SU-DHL-6 (cell line): ENCODE results near the gene MTG2.

Experiments
- H2AFZ ChIP-seq: fragments of 200-600 bp; sonication (generic); 2 replicates; pipeline ENCODE4 v1.6.1; 2014; ENCODE audit warnings: low read depth, mild to moderate bottlenecking, moderate library complexity, mixed read lengths, antibody characterized with exemption, low read length; ENCODE audit not compliant: severe bottlenecking
- H3F3A ChIP-seq: fragments of 200-600 bp; shearing (Covaris generic); 2 replicates; pipeline ENCODE4 v1.6.0; 2016; ENCODE audit warnings: antibody characterized with exemption, mild to moderate bottlenecking; ENCODE audit not compliant: insufficient read depth
- H3K27ac ChIP-seq: fragments of 200-600 bp; sonication (generic); 2 replicates; pipeline ENCODE4 v1.5.1; 2016; ENCODE audit warnings: low read depth, mild to moderate bottlenecking, low read length, moderate library complexity, mixed read lengths
- H3K27me3 ChIP-seq: fragments of 200-600 bp; sonication (generic), shearing (Covaris generic); 2 replicates; pipeline ENCODE4 v1.6.0; 2014; ENCODE audit warnings: mild to moderate bottlenecking, low read length
- H3K36me3 ChIP-seq: fragments of 200-600 bp; sonication (generic); 2 replicates; pipeline ENCODE4 v1.6.1; 2014; ENCODE audit warnings: mild to moderate bottlenecking, low read length, mixed read lengths
- H3K4me2 ChIP-seq: fragments of 300-600, 200-600 bp; shearing (Covaris generic), sonication (generic); 2 replicates; pipeline ENCODE4 v1.6.0; 2014; ENCODE audit warnings: low read length, low read depth, mild to moderate bottlenecking; ENCODE audit not compliant: poor library complexity, severe bottlenecking
- H3K4me3 ChIP-seq: fragments of 200-600 bp; sonication (generic); 2 replicates; pipeline ENCODE4 v1.5.1; 2014; ENCODE audit warnings: antibody characterized with exemption, low read length, mild to moderate bottlenecking, mixed read lengths; ENCODE audit not compliant: insufficient read depth, poor library complexity, severe bottlenecking
- H3K79me2 ChIP-seq: fragments of 200-600 bp; sonication (generic); 2 replicates; pipeline ENCODE4 v1.6.1; 2014; ENCODE audit warnings: mild to moderate bottlenecking, low read length, moderate library complexity; ENCODE audit not compliant: insufficient read depth
- H3K9ac ChIP-seq: fragments of 200-600 bp; sonication (generic); 2 replicates; pipeline ENCODE4 v1.7.0; 2014; ENCODE audit warnings: mild to moderate bottlenecking, low read length
- H3K9me2 ChIP-seq: fragments of 200-600 bp; sonication (generic); replicated peaks from 2 replicates; pipeline ENCODE4 v1.6.1; 2014; ENCODE audit warnings: low read length; ENCODE audit not compliant: insufficient read depth
- H3K9me3 ChIP-seq: fragments of 200-600 bp; sonication (generic); 2 replicates; pipeline ENCODE4 v1.6.1; 2014; ENCODE audit warnings: low read length, mixed read lengths; ENCODE audit not compliant: insufficient read depth
- H4K20me1 ChIP-seq: fragments of 200-600 bp; sonication (generic); 2 replicates; pipeline ENCODE4 v1.6.1; 2014; ENCODE audit warnings: low read depth, mild to moderate bottlenecking, antibody characterized with exemption, low read length, moderate library complexity, mixed read lengths
- CTCF ChIP-seq: fragments of 200-600 bp; sonication (generic); IDR thresholded peaks from one replicate; pipeline ENCODE4 v1.5.1; 2017; ENCODE audit warnings: antibody characterized with exemption, mild to moderate bottlenecking, low read length, moderate library complexity; ENCODE audit not compliant: insufficient read depth, poor library complexity, severe bottlenecking
- EZH2phosphoT487 ChIP-seq: fragments of 200-600 bp; sonication (generic), shearing (Covaris generic); conservative IDR thresholded peaks from 2 replicates; pipeline ENCODE4 v1.6.1; 2018; ENCODE audit warnings: mild to moderate bottlenecking, antibody characterized with exemption, low read length, moderate library complexity, mixed read lengths

Gene MTG2

DNA sequence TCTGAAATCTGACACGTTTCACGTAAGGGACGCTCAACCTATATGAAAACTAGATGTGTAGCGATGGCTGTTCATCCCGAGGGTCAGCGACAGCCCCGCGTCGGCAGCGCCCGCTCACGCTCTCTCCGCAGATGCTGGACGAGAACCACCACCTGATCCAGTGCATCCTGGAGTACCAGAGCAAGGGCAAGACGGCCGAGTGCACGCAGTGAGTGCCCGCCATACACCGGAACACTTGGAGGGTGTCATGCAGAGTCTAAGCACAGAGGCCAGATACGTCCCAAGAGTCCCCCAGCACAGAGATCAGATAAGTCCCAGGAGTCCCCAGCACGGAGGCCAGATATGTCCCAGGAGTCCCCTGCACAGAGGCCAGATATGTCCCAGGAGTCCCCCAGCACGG is 24.3 kb upstream of the MTG2 start:
- TF ChIP-seq EZH2phosphoT487, result no peak
- TF ChIP-seq CTCF, result no peak
- Histone ChIP-seq H3K27me3 (no peaks in the 10 kb centered on the region), H3K36me3 (no peaks in the 10 kb centered on the region), H3K4me2 (no peak overlapping the region), H3K9ac (no peak overlapping the region), H3K9me3 (no peaks in the 10 kb centered on the region), H2AFZ (no peak overlapping the region), H3K27ac (no peak overlapping the region), H4K20me1 (no peaks in the 10 kb centered on the region), H3F3A (no peaks in the 10 kb centered on the region), H3K4me3 (no peak overlapping the region), H3K9me2 (no peaks in the 10 kb centered on the region), H3K79me2 (0 out of 2 replicates have a peak, but pooled peaks cover 9% of the 10 kb centered on the region)

DNA sequence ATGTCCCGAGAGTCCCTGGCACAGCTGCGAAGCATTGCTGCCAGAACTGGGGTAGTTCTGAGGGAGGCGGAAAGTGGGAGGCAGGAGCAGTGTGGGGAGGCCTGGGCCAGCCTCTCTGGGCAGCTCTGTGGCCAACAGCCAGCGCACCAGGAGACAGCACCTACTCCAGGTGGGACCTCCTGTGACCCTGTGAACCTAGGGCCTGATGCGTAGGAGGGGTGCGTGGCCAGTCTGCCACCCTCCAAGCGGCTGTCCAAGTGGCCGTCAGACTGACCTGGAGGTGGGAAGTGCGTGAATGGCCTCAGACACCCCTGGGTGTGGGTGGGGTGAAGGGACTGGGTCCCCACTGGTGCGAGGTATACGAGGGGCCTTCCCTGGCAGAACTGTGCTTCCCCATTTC is 23.8 kb upstream of the MTG2 start:
- Histone ChIP-seq H3K4me3 (no peak overlapping the region), H3K79me2 (0 out of 2 replicates have a peak, but pooled peaks cover 4% of the 10 kb centered on the region), H3F3A (no peaks in the 10 kb centered on the region), H3K9me3 (no peaks in the 10 kb centered on the region), H2AFZ (no peak overlapping the region), H3K4me2 (no peak overlapping the region), H3K36me3 (no peaks in the 10 kb centered on the region), H3K9ac (no peak overlapping the region), H3K27ac (no peak overlapping the region), H3K9me2 (no peaks in the 10 kb centered on the region), H4K20me1 (no peaks in the 10 kb centered on the region), H3K27me3 (no peaks in the 10 kb centered on the region)
- no peak for TF ChIP-seq CTCF
- TF ChIP-seq EZH2phosphoT487, result no peak

GRCh38 chr20:62159839-62160238 is 23.0 kb upstream of the MTG2 start:
- H3K9me3 ChIP-seq, result no peaks in the 10 kb centered on the region
- H3K79me2 ChIP-seq, result no peaks in the 10 kb centered on the region
- H3K9ac ChIP-seq, result no peak overlapping the region
- TF ChIP-seq EZH2phosphoT487, result no peak
- TF ChIP-seq CTCF, result no peak
- H3F3A ChIP-seq, result no peaks in the 10 kb centered on the region
- no peaks in the 10 kb centered on the region for H4K20me1 ChIP-seq
- no peak overlapping the region for H3K4me2 ChIP-seq
- H2AFZ ChIP-seq, result no peak overlapping the region
- H3K9me2 ChIP-seq, result no peaks in the 10 kb centered on the region
- H3K27me3 ChIP-seq, result no peaks in the 10 kb centered on the region
- no peak overlapping the region for H3K27ac ChIP-seq
- H3K36me3 ChIP-seq, result no peaks in the 10 kb centered on the region
- H3K4me3 ChIP-seq, result no peak overlapping the region

DNA sequence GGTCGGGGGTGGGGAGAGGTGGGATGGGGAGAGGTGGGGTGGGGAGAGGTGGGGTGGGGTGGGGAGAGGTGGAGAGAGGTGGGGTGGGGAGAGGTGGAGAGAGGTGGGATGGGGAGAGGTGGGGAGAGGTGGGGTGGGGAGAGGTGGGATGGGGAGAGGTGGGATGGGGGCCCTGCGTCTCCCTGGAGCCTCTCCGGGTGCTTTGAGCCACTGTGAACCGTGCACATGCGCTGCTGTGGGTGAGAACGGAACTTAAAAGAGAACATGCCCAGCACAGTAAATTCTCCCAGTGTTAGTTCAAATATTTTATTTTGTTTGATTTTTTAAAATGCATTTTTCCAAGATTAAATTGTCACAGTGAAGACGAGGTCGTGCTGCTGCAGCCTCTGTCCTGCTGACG is 22.6 kb upstream of the MTG2 start:
- no peak overlapping the region for H3K9ac ChIP-seq
- no peaks in the 10 kb centered on the region for H3F3A ChIP-seq
- H3K27me3 ChIP-seq, result no peaks in the 10 kb centered on the region
- H3K4me3 ChIP-seq, result no peak overlapping the region
- H3K27ac ChIP-seq, result no peak overlapping the region
- no peaks in the 10 kb centered on the region for H3K36me3 ChIP-seq
- no peaks in the 10 kb centered on the region for H3K79me2 ChIP-seq
- no peak overlapping the region for H3K4me2 ChIP-seq
- no peaks in the 10 kb centered on the region for H3K9me3 ChIP-seq
- no peaks in the 10 kb centered on the region for H3K9me2 ChIP-seq
- TF ChIP-seq CTCF, result no peak
- no peak for TF ChIP-seq EZH2phosphoT487
- H2AFZ ChIP-seq, result no peak overlapping the region
- no peaks in the 10 kb centered on the region for H4K20me1 ChIP-seq
